Jurkat, Clone E6-1 (cell line): Measurements from ENCODE around the gene FARS2.
A peak's percentile ranks its signal among the peaks of the same experiment; 100 is the strongest.

Experiments
- DNase-seq: peaks from one replicate; pipeline ENCODE4 v3.0.0-alpha.2; 2011; ENCODE audit warnings: low read depth, low spot score
- H3K4me3 ChIP-seq: 2 replicates; pipeline ENCODE4 v1.5.1; 2011; ENCODE audit warnings: mild to moderate bottlenecking, low read length, control low read depth, moderate library complexity

FARS2 gene

DNA sequence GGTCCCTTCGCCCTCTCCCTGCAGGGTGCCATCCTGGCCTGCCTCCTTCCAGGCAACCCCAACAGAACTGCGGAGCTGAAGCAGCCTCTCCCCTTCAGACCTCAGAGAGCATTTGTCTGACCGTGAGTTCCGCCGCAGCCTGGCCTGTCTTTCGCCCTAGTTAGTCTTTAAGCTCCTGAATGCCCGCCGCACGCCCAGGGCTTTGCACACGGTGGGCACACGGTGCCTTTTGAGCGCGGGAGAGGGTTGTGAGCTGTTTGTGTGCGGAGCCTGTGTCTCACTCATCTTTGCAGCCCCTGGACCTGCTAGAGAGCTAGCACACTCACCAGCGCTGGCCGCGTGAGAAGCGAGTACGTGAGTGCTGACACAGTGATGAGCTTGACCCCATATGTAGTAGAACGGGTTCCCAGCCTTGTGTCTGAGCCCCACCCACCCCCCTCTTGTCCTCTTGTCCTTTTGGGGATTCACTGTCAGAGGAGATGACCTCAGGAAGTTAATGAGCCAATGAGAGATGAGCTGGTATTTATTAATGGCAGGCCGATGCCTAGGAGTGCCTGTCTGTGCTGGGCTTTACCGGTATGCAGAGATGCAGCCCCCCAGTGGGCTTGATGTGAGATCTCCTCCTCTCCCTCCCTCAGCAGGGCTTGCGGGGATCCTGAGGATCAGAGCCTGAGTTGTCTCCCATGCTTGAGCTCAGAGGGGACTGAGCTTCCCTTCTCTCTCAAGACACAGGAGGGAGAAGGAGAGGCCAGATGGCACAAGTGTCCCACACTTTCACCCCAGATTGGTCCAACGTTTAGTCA, 249.2 kb downstream of the FARS2 start:
- no peak for DNase-seq
- H3K4me3 ChIP-seq: no peak overlapping the region

DNA sequence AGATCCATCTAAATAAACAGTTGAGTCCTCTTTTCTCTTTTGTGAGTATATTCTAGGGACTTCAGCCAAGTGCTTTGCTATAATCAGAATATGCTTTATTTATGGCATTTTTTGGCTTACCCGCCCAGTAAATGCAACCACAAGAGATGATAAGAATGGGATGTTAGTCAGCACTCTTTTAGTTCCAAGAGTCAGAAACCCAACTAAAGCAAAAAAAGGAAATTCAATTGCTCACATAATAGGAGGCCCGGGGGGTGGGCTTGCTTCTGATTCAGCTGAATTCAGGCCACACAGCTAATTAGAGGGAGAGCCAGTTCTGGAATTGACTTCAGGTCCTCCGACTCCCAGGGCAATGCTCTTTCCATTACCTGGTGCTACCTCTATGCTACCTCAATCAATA, 250.6 kb downstream of the FARS2 start:
- no peak for DNase-seq
- H3K4me3 ChIP-seq: no peak overlapping the region

DNA sequence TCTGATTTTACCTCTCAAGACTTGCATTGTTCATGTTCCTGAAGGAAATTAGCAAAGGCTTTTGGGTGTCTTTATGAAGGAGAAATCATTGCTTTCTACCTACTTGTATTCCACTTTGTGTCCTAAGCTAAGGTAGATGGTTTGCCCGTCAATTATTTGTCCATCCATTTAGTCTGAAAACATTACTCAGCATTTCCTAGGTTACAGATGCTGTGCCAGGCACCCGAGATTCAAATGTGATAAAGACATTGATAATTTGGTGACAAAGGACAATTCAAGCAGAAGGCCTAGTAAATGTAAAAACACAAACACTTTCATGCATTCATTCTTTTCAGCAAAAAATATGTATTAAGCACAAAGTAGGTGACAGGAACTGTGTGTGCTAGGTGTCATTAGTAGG, 251.1 kb downstream of the FARS2 start:
- DNase-seq: no peak
- H3K4me3 ChIP-seq: no peak overlapping the region

GRCh38 chr6:5513408-5513807, 252.1 kb downstream of the FARS2 start:
- no peak for DNase-seq
- H3K4me3 ChIP-seq: no peak overlapping the region

DNA sequence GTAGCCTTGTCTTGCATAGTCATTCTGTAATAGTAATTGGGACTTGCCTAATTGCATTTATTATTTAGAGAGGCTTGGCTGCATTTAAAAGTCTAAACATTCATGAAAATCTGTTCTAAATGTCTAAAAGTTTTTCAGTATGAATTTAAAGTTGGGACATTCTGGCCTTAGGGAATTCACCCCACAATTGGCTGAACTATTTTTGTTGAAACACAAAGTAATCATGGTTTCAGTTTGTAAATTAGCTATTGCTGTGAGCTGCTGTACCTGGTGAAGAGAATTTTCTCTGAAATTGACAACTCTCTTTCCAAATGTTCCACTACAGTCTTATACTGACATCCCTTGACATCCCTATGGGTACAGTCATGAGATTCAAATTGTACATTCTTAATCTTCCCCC, 253.0 kb downstream of the FARS2 start:
- no peak for DNase-seq
- no peak overlapping the region for H3K4me3 ChIP-seq

DNA sequence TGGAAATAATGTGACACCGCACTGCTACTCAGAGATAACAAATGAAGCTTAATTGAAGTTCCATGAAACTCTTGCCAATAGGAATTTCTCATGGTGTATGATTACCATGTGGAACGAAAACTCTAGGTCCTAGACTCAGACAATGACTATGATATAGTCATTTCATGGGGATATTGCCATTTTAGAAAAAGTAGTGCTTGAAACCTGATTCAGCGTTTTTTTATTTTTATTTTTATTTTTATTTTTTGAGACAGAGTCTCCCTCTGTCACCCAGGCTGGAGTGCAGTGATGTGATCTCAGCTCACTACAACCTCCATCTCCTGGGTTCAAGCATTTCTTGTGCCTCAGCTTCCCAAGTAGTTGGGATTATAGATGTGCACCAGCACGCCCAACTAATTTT, 253.9 kb downstream of the FARS2 start:
- DNase-seq: no peak

GRCh38 chr6:5516036-5516435, 254.7 kb downstream of the FARS2 start:
- no peak for DNase-seq
- no peak overlapping the region for H3K4me3 ChIP-seq

More for the DNA sequence above, 253.9 kb downstream of the FARS2 start:
- no peak overlapping the region for H3K4me3 ChIP-seq

DNA sequence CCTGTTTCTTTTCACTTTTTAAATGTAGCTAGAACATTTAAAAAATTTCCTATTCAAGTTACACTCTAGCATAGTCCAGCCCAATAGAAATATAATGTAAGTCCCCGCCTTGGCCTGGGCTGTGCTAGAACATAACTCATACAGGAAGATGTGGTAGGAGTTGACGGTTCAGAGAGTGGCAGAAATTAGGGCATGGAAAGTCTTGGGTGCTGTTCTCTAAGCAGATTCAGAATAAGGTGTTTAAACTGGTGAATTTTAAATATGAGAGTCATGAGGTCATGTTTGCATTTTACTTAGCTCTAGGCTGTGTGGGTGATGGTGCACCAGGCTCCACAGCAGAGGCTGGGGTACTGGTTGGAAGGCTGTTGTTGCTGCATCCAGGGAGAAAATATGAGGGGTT, 256.5 kb downstream of the FARS2 start:
- no peak overlapping the region for H3K4me3 ChIP-seq
- DNase-seq: peak; percentile 44

- no peak overlapping the region for H3K4me3 ChIP-seq
- peak; percentile 16 for DNase-seq
Measured at GRCh38 chr6:5518936-5519491, 257.7 kb downstream of the FARS2 start.

DNA sequence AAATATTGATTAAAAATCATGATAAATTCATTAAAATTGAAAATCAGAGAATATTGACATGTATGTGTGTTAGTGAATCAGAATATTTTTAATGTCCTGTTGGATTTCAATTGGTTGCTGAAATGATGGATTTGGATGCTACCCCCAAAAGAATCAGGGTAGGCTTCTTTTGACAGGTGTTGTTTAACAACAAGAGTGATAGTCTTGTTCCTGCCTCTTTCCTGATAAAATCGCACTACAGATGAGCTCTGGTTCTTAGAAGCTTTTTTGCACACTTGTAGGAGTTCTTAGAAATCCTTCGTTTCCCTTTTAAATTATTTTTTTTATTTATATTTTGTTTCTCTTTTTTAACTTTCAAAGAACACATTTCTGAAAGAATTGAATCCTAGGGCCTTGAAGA, 259.5 kb downstream of the FARS2 start:
- H3K4me3 ChIP-seq: no peak overlapping the region
- no peak for DNase-seq

GRCh38 chr6:5521322-5521721, 260.0 kb downstream of the FARS2 start:
- no peak for DNase-seq
- H3K4me3 ChIP-seq: no peak overlapping the region

DNA sequence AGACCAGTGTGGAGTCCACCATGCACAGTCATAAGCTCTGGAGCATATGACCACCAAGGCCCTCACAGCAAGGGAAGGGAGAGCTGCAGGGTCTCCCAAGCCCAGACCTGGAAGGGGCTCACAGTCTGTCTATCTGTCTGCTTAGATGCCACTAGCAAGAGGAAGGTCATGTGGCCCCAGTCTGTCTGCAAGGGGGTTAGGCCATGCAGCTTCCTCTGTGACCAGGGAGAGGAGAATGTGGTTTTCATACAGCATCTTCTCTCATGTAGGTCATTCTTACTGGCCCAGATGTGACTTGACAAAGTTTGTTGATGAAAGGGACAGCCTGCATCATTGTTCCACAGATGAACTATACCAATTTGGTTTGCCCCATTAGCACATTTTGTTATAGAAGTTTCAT, 260.8 kb downstream of the FARS2 start:
- DNase-seq: no peak
- no peak overlapping the region for H3K4me3 ChIP-seq

- DNase-seq: no peak
Measured at GRCh38 chr6:5524110-5524509, 262.8 kb downstream of the FARS2 start.

DNA sequence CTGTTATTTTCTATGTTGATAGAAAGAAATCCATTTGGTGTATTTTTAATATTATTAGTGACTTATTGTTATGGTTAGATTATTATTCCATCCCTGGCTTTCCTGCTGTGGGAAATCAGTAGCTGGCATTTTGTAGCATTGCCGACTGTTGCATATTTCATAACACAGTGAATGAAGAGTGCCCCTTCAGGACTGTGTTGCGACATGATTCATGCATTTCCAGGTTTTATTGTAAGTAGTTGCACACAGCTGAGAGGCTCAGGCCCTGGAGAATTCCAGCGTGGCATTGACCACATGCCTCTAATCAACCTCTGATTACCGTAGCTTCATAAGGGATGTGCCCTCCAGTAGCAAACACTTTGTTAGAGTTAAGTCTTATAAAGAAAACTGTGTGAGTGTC, 263.9 kb downstream of the FARS2 start:
- no peak overlapping the region for H3K4me3 ChIP-seq
- DNase-seq: no peak

More at GRCh38 chr6:5524110-5524509, 262.8 kb downstream of the FARS2 start:
- no peak overlapping the region for H3K4me3 ChIP-seq

- no peak for DNase-seq
- no peak overlapping the region for H3K4me3 ChIP-seq
Measured at GRCh38 chr6:5529015-5529414, 267.7 kb downstream of the FARS2 start.

- H3K4me3 ChIP-seq: no peak overlapping the region
- DNase-seq: no peak
Measured at GRCh38 chr6:5529733-5530132, 268.4 kb downstream of the FARS2 start.

- no peak for DNase-seq
- H3K4me3 ChIP-seq: no peak overlapping the region
Measured at GRCh38 chr6:5531161-5531560, 269.8 kb downstream of the FARS2 start.

DNA sequence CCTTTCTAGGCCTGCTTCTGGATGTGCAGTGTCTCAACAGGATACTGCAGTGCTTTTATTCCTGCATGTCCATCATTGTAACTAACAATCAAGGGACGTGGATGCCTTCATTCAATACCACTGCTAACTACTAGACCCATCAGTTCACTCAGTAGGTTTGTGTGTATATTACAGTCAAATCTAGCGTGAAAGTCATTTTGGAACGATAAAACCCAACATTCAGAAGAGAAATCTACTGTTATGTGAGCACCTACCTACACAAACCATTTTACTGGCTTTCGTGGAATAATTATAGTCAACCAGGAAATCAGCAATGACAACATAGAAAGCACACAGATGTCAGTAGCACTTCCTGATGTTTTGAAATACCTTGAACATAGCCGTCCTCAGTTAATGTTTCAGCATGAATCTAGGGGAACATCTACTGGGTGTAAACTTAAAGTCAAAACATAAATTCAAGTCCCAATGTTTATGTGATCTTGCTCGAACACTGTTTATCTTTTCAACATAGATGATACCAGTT, 270.6 kb downstream of the FARS2 start:
- H3K4me3 ChIP-seq: no peak overlapping the region
- DNase-seq: no peak

- no peak for DNase-seq
- no peak overlapping the region for H3K4me3 ChIP-seq
Measured at GRCh38 chr6:5532941-5533340, 271.6 kb downstream of the FARS2 start.

DNA sequence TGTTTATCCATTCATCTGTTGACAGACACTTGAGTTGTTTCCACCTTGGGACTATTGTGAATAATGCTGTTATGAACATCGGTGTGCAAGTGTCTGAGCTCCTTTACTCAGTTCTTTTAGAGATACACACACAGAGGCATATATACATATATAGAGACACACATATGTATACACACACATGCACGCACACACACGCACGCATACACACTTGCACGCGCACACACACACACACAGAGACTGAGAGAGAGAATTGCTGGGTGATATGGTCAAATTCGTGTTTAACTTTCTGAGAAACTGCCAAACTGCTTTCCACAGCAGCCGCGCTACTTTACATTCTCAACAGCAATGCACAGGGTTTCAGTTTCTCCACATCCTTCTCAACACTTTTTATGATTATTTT, 273.3 kb downstream of the FARS2 start:
- H3K4me3 ChIP-seq: no peak overlapping the region
- DNase-seq: no peak

DNA sequence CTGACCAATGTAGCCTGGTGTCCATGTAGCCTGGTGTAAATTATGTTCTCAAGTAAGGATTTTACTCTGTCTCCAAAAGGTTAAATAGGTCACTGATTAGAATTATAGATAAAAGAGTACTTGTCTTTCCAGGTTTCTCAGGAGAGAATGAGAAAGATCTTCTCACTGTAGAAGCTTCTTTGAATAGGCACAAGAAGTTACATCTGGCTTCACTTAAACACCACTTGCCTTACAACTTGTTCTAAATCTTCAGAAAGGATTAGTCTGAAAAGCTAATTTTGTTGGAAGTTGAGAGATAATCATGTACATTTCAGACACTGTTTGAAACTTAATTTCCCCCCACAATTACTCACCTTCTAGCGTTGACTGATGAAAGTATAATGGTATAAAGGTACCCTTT, 275.3 kb downstream of the FARS2 start:
- DNase-seq: no peak

More for the DNA sequence above, 275.3 kb downstream of the FARS2 start:
- H3K4me3 ChIP-seq: no peak overlapping the region
